Neuronal stem cell (in vitro differentiated cells): ENCODE results near the gene RNF138.
A peak's percentile ranks its signal among the peaks of the same experiment; 100 is the strongest.

ENCODE experiments used
- DNase-seq: peaks from one replicate; pipeline ENCODE4 v3.0.0-alpha.2; 2013; ENCODE audit warnings: low spot score
- H2AFZ ChIP-seq: one replicate; pipeline ENCODE4 v1.6.1; 2013; ENCODE audit warnings: mild to moderate bottlenecking, low read length, inconsistent platforms
- H2AK5ac ChIP-seq: 2 replicates; pipeline ENCODE4 v1.6.1; 2013; ENCODE audit warnings: low read depth, mild to moderate bottlenecking, inconsistent platforms, low read length, moderate library complexity, mixed read lengths
- H2BK120ac ChIP-seq: 2 replicates; pipeline ENCODE4 v1.6.1; 2013; ENCODE audit warnings: low read depth, mild to moderate bottlenecking, inconsistent platforms, low read length, moderate library complexity, mixed read lengths
- H2BK12ac ChIP-seq: one replicate; pipeline ENCODE4 v1.6.1; 2013; ENCODE audit warnings: low read length, inconsistent platforms
- H2BK15ac ChIP-seq: 2 replicates; pipeline ENCODE4 v1.6.1; 2013; ENCODE audit warnings: mild to moderate bottlenecking, low read length, inconsistent platforms, mixed read lengths
- H2BK5ac ChIP-seq: one replicate; pipeline ENCODE4 v1.6.1; 2013; ENCODE audit warnings: inconsistent platforms, mild to moderate bottlenecking, low read length, moderate library complexity
- H3K14ac ChIP-seq: one replicate; pipeline ENCODE4 v1.6.1; 2013; ENCODE audit warnings: low read length, inconsistent platforms
- H3K18ac ChIP-seq: 2 replicates; pipeline ENCODE4 v1.6.1; 2013; ENCODE audit warnings: low read length, inconsistent platforms
- H3K23ac ChIP-seq: 2 replicates; pipeline ENCODE4 v1.6.1; 2013; ENCODE audit warnings: low read depth, mild to moderate bottlenecking, mixed read lengths, low read length, inconsistent platforms; ENCODE audit not compliant: poor library complexity
- H3K27ac ChIP-seq: replicated peaks from 3 replicates; pipeline ENCODE4 v1.5.1; 2013; ENCODE audit warnings: low read length, inconsistent platforms
- H3K27me3 ChIP-seq, 3 experiments: 2 replicates each; pipeline ENCODE4 v1.6.1; 2013; ENCODE audit warnings: low read length in 3 of 3, mild to moderate bottlenecking in 2 of 3, inconsistent platforms in 1 of 3, low read depth in 1 of 3, mixed read lengths in 1 of 3, moderate library complexity in 1 of 3; ENCODE audit not compliant: control insufficient read depth in 3 of 3, insufficient read depth in 3 of 3
- H3K36me3 ChIP-seq, 2 donors: replicated peaks in 1 of 2; 2 replicates each; pipeline ENCODE4 v1.6.1; 2013; ENCODE audit warnings: low read length in 2 of 2; ENCODE audit not compliant: control insufficient read depth in 2 of 2, insufficient read depth in 2 of 2
- H3K4ac ChIP-seq: 2 replicates; pipeline ENCODE4 v1.6.1; 2013; ENCODE audit warnings: inconsistent platforms, mild to moderate bottlenecking, low read length, moderate library complexity
- H3K4me1 ChIP-seq, 2 donors: 1 replicate in 1 of 2; 2 replicates in 1 of 2; pipeline ENCODE4 v1.6.1; 2013; ENCODE audit warnings: low read length in 2 of 2, low read depth in 1 of 2; ENCODE audit not compliant: control insufficient read depth in 2 of 2, insufficient read depth in 1 of 2
- H3K4me2 ChIP-seq: one replicate; pipeline ENCODE4 v1.6.1; 2013; ENCODE audit warnings: mild to moderate bottlenecking, low read length, inconsistent platforms; ENCODE audit not compliant: insufficient read depth, poor library complexity, severe bottlenecking
- H3K4me3 ChIP-seq, 2 donors: 2 replicates each; pipeline ENCODE4 v1.5.1; 2013; ENCODE audit warnings: low read length in 2 of 2, mild to moderate bottlenecking in 2 of 2, inconsistent platforms in 1 of 2, moderate library complexity in 1 of 2
- H3K79me1 ChIP-seq: one replicate; pipeline ENCODE4 v1.6.1; 2013; ENCODE audit warnings: low read depth, mild to moderate bottlenecking, inconsistent platforms, low read length, moderate library complexity
- H3K9ac ChIP-seq: one replicate; pipeline ENCODE4 v1.6.1; 2013; ENCODE audit warnings: mild to moderate bottlenecking, low read depth, low read length, inconsistent platforms; ENCODE audit not compliant: poor library complexity
- H3K9me3 ChIP-seq, 2 donors: replicated peaks in 1 of 2; 2 replicates each; pipeline versions ENCODE3 to v1.6.1; 2013; ENCODE audit warnings: low read length in 2 of 2, mild to moderate bottlenecking in 2 of 2, inconsistent platforms in 1 of 2, low read depth in 1 of 2, mixed read lengths in 1 of 2, moderate library complexity in 1 of 2; ENCODE audit not compliant: control insufficient read depth in 2 of 2, insufficient read depth in 1 of 2
- H4K8ac ChIP-seq: one replicate; pipeline ENCODE4 v1.6.1; 2013; ENCODE audit warnings: low read depth, mild to moderate bottlenecking, inconsistent platforms, low read length, moderate library complexity
- H4K91ac ChIP-seq: one replicate; pipeline ENCODE4 v1.6.1; 2013; ENCODE audit warnings: low read length, low read depth, mild to moderate bottlenecking, inconsistent platforms; ENCODE audit not compliant: poor library complexity
- WGBS, 2 donors: extraction: QIAGEN DNeasy Blood & Tissue Kit; methylation state at CpG; one replicate each; pipeline ENCODE4 v1.1.7; 2013; ENCODE audit warnings: missing lambda C conversion rate in 2 of 2, mixed read lengths in 1 of 2; ENCODE audit not compliant: insufficient read length in 2 of 2, insufficient replicate concordance in 1 of 2; ENCODE audit errors: extremely low coverage in 2 of 2; 5-methylcytosine and 5-hydroxymethylcytosine counted together

Gene RNF138

DNA sequence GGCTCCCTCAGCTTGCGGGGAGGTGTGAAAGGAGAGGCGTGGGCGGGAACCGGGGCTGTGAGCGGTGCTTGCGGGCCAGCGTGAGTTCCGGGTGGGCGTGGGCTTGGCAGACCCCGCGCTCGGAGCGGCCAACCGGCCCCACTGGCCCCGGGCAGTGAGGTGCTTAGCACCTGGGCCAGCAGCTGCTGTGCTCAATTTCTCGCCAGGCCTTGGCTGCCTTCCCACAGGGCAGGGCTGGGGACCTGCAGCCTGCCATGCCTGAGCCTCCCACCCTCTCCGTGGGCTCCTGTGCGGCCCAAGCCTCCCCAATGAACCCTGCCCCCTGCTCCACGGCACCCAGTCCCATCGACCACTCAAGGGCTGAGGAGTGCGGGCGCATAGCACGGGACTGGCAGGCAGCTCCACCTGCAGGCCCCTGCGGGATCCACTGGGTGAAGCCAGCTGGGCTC is 48.2 kb downstream of the RNF138 start:
- H2BK5ac ChIP-seq, result no peak overlapping the region
- H3K18ac ChIP-seq, result peak overlapping the region; percentile 48
- H3K36me3 ChIP-seq, result no peaks in the 10 kb centered on the region

GRCh38 chr18:32148185-32148870 is 56.7 kb downstream of the RNF138 start:
- H2AK5ac ChIP-seq, result no peak overlapping the region

More for the DNA sequence above, 48.2 kb downstream of the RNF138 start:
- Histone ChIP-seq H4K91ac (no peak overlapping the region), H3K4me1 (no peaks in the 10 kb centered on the region), H2BK120ac (no peak overlapping the region), H2BK15ac (no peak overlapping the region), H3K79me1 (no peaks in the 10 kb centered on the region), H2AK5ac (no peak overlapping the region), H3K4ac (no peak overlapping the region), H2BK12ac (no peak overlapping the region), H3K9me3 (no peaks in the 10 kb centered on the region), H3K14ac (no peak overlapping the region), H3K23ac (no peak overlapping the region), H3K27ac (no peak overlapping the region), H4K8ac (no peak overlapping the region), H3K27me3 (no peaks in the 10 kb centered on the region), H3K4me3 (no peak overlapping the region), H2AFZ (no peak overlapping the region), H3K9ac (no peak overlapping the region), H3K4me2 (no peak overlapping the region)
- no CpG with 5 or more reads among the region's 24 CpGs for WGBS, 2 donors
- no peak for DNase-seq

GRCh38 chr18:32152705-32153448 is 61.2 kb downstream of the RNF138 start:
- no peak for DNase-seq
- no peak overlapping the region for H2AK5ac ChIP-seq
- peaks cover 0 to 3% (median 0%) of the 10 kb centered on the region in 3 experiments for H3K27me3 ChIP-seq
- H3K36me3 ChIP-seq, result no peaks in the 10 kb centered on the region
- no peak overlapping the region for H3K23ac ChIP-seq
- no peak overlapping the region for H3K14ac ChIP-seq
- H3K4me3 ChIP-seq, result no peak overlapping the region
- no peak overlapping the region for H3K4ac ChIP-seq
- no peak overlapping the region for H3K4me2 ChIP-seq
- H4K8ac ChIP-seq, result no peak overlapping the region
- H3K79me1 ChIP-seq, result no peaks in the 10 kb centered on the region
- no peaks in the 10 kb centered on the region for H3K9me3 ChIP-seq
- WGBS, 2 donors, result no CpG with 5 or more reads among the region's 5 CpGs
- H3K27ac ChIP-seq, result no peak overlapping the region
- H2AFZ ChIP-seq, result no peak overlapping the region
- H3K4me1 ChIP-seq, result no peaks in the 10 kb centered on the region
- no peak overlapping the region for H4K91ac ChIP-seq
- H2BK15ac ChIP-seq, result no peak overlapping the region
- H3K18ac ChIP-seq, result no peak overlapping the region
- H2BK5ac ChIP-seq, result no peak overlapping the region
- no peak overlapping the region for H3K9ac ChIP-seq
- H2BK12ac ChIP-seq, result no peak overlapping the region
- H2BK120ac ChIP-seq, result no peak overlapping the region

More at GRCh38 chr18:32148185-32148870, 56.7 kb downstream of the RNF138 start:
- no peak overlapping the region for H3K9ac ChIP-seq
- H4K8ac ChIP-seq, result no peak overlapping the region
- no peak overlapping the region for H2BK120ac ChIP-seq
- no CpG with 5 or more reads among the region's 2 CpGs for WGBS, 2 donors
- H2BK5ac ChIP-seq, result no peak overlapping the region
- no peak for DNase-seq
- no peaks in the 10 kb centered on the region for H3K9me3 ChIP-seq
- H4K91ac ChIP-seq, result no peak overlapping the region
- H3K4me3 ChIP-seq, result no peak overlapping the region
- H3K4me2 ChIP-seq, result no peak overlapping the region
- H3K18ac ChIP-seq, result no peak overlapping the region
- no peaks in the 10 kb centered on the region for H3K79me1 ChIP-seq
- H3K4me1 ChIP-seq, result no peaks in the 10 kb centered on the region
- H3K36me3 ChIP-seq, result no peaks in the 10 kb centered on the region
- H3K14ac ChIP-seq, result no peak overlapping the region
- no peak overlapping the region for H3K4ac ChIP-seq
- H2BK12ac ChIP-seq, result no peak overlapping the region
- H2BK15ac ChIP-seq, result no peak overlapping the region
- no peak overlapping the region for H3K23ac ChIP-seq
- H3K27me3 ChIP-seq, result no peaks in the 10 kb centered on the region
- H3K27ac ChIP-seq, result no peak overlapping the region
- no peak overlapping the region for H2AFZ ChIP-seq

- no peak overlapping the region for H3K14ac ChIP-seq
- no peak overlapping the region for H4K91ac ChIP-seq
- no peaks in the 10 kb centered on the region for H3K79me1 ChIP-seq
- peaks cover 0 to 7% (median 0%) of the 10 kb centered on the region in 3 experiments for H3K27me3 ChIP-seq
- no peak overlapping the region for H2AK5ac ChIP-seq
- H3K9me3 ChIP-seq, result no peaks in the 10 kb centered on the region
- no peak overlapping the region for H3K23ac ChIP-seq
- no peak for DNase-seq
- H2BK120ac ChIP-seq, result no peak overlapping the region
- H2AFZ ChIP-seq, result no peak overlapping the region
- H2BK15ac ChIP-seq, result no peak overlapping the region
- peaks cover 0 to 2% of the 10 kb centered on the region in 2 donors for H3K4me1 ChIP-seq
- H3K27ac ChIP-seq, result no peak overlapping the region
- no peak overlapping the region for H2BK12ac ChIP-seq
- H4K8ac ChIP-seq, result no peak overlapping the region
- no peak overlapping the region for H2BK5ac ChIP-seq
- H3K4me3 ChIP-seq, result no peak overlapping the region
- no peaks in the 10 kb centered on the region for H3K36me3 ChIP-seq
- no peak overlapping the region for H3K9ac ChIP-seq
- H3K4me2 ChIP-seq, result no peak overlapping the region
- no peak overlapping the region for H3K18ac ChIP-seq
- no peak overlapping the region for H3K4ac ChIP-seq
Measured at GRCh38 chr18:32156855-32157254, 65.2 kb downstream of the RNF138 start.
